ENCODE results near the gene PLAAT4. TPM values are rescaled to one million over a fixed set of nuclear protein-coding genes. Genes with fewer than 3 reads are reported as not detected.
"Not testable (repeated sequence)": the region's sequence is repeated elsewhere in the genome, so short reads cannot be mapped to it uniquely, and the experiment has no call there.

PLAAT4 gene
- total and polyA plus RNA-seq, 9 donors = 35.8 to 71.6 (median 62.5) TPM

- Histone ChIP-seq H3K4me1 (ENCODE audit: insufficient read depth) (peaks cover 2% of the 10 kb centered on the region), H3K27ac (no peak overlapping the region), H3K36me3 (no peaks in the 10 kb centered on the region), H3K9me3 (no peaks in the 10 kb centered on the region), H3K4me3 (no peak overlapping the region), H3K27me3 (no peaks in the 10 kb centered on the region)
- WGBS, 3 donors = 95 to 97% (median 96%) methylated on average over 2 of the region's 2 CpGs
- no peak for DNase-seq
- TF ChIP-seq POLR2A (IDR thresholded peaks at IDR 0.05) = no peak
- no peak for TF ChIP-seq EP300 (IDR thresholded peaks at IDR 0.05)
- no peak for TF ChIP-seq CTCF (IDR thresholded peaks at IDR 0.05)
- intact Hi-C loops (cut with DNase I) = no loop called here
These were observed 6.6 kb upstream of the PLAAT4 start for GRCh38 chr11:63530021-63530420.

- WGBS, 3 donors = 63 to 67% (median 64%) methylated on average over 4 to 6 of the region's 6 CpGs
- DNase-seq = not testable (repeated sequence)
These were observed 5.4 kb upstream of the PLAAT4 start for GRCh38 chr11:63531074-63531792.

GRCh38 chr11:63532117-63532516 is 4.5 kb upstream of the PLAAT4 start:
- no peak overlapping the region for H3K4me3 ChIP-seq
- no peak for DNase-seq
- WGBS, 3 donors = 88 to 91% (median 88%) methylated on average over 2 of the region's 2 CpGs
- H3K9me3 ChIP-seq = no peaks in the 10 kb centered on the region
- no peak for TF ChIP-seq CTCF (IDR thresholded peaks at IDR 0.05)
- TF ChIP-seq POLR2A (IDR thresholded peaks at IDR 0.05) = no peak
- TF ChIP-seq EP300 (IDR thresholded peaks at IDR 0.05) = no peak
- no peaks in the 10 kb centered on the region for H3K27me3 ChIP-seq
- no peak overlapping the region for H3K27ac ChIP-seq
- intact Hi-C loops (cut with DNase I) = no loop called here
- H3K4me1 ChIP-seq (ENCODE audit: insufficient read depth) = peaks cover 6% of the 10 kb centered on the region
- H3K36me3 ChIP-seq = no peaks in the 10 kb centered on the region

More at GRCh38 chr11:63531074-63531792, 5.4 kb upstream of the PLAAT4 start:
- H3K4me1 ChIP-seq (ENCODE audit: insufficient read depth); H3K27ac ChIP-seq; H3K4me3 ChIP-seq; H3K36me3 ChIP-seq; intact Hi-C loops (cut with DNase I); H3K27me3 ChIP-seq; H3K9me3 ChIP-seq: not testable (repeated sequence)

GRCh38 chr11:63532799-63533475 is 3.7 kb upstream of the PLAAT4 start:
- H3K27ac ChIP-seq = no peak overlapping the region
- WGBS, 3 donors = 79 to 88% (median 83%) methylated on average over 4 of the region's 4 CpGs

More at GRCh38 chr11:63532799-63533475, 3.7 kb upstream of the PLAAT4 start:
- peaks cover 10% of the 10 kb centered on the region for H3K4me1 ChIP-seq (ENCODE audit: insufficient read depth)
- TF ChIP-seq POLR2A (IDR thresholded peaks at IDR 0.05) = no peak
- TF ChIP-seq CTCF (IDR thresholded peaks at IDR 0.05) = no peak
- TF ChIP-seq EP300 (IDR thresholded peaks at IDR 0.05) = no peak
- no peaks in the 10 kb centered on the region for H3K9me3 ChIP-seq
- intact Hi-C loops (cut with DNase I) = no loop called here
- no peak for DNase-seq
- no peaks in the 10 kb centered on the region for H3K27me3 ChIP-seq
- no peak overlapping the region for H3K4me3 ChIP-seq
- no peaks in the 10 kb centered on the region for H3K36me3 ChIP-seq

Data from ovary (tissue), 9 donors.